GDM1 (cell line): ENCODE measurements around the gene DLX6.

Source experiments
- DNase-seq: peaks from one replicate; lab custom pipeline; 2025; lab: John Stamatoyannopoulos, UW

Gene DLX6

DNA sequence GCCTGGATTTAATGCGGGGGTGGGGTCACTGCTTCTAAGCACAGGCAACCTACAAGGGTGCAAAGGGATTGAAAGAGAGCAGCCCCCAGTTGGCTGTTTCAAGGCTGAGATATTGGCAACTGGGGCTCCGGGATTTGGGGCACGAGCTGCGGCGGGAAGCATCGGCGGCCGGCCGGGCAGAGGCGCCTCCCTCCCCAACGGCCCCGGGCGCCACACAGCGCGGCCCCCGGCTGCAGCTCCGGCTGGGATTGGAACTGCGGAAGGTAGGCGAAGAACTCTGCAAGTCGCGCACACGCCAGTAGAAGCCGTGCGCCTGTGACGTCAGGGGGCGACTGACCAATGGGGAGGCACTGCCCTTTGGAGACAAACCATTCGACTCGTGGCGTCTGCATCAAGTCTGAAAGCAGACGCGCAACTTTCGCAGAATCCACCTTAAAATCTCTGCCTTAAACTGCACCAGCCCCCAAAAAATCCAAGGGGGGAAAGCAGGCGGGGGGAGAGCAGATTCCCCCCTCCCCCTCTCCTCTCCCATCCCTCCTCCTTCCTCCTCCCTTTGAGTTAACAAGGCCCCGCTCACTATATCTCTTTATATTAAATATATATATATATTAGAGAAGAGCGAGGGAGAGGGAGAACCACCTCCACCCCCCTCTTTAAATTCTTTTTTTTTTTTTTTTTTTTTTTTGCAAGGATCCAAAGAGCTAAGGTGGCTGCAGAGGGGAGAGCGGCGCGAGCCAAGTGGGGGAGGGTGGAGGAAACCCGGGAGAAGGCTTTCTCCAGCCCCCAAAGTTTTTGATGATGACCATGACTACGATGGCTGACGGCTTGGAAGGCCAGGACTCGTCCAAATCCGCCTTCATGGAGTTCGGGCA, at the start of gene DLX6:
TSS of gene DLX6 (plus strand) at position 371 of the 872 bp plus-strand sequence. CDS start at position 796, 425 bp downstream.
- DNase-seq = no peak

DNA sequence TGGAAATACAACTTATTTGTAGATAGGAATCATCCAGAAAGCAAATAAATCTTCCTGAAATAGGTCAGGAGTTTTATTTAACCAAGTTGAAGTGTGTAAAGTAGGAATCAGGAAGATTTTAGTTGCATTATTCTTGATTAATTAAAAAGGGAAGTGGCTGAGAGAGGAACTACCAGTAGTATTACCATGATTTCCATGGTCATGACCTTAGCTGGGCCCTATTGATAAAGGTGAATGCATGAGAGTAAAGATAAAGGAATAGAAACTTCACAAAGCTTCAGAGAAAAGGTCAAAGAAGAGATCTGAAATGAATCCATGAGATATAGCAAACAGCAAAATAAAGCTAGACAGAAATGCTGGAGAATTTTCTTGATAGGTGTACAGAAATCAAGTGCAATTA, 46.2 kb upstream of the DLX6 start:
- DNase-seq = no peak

DNA sequence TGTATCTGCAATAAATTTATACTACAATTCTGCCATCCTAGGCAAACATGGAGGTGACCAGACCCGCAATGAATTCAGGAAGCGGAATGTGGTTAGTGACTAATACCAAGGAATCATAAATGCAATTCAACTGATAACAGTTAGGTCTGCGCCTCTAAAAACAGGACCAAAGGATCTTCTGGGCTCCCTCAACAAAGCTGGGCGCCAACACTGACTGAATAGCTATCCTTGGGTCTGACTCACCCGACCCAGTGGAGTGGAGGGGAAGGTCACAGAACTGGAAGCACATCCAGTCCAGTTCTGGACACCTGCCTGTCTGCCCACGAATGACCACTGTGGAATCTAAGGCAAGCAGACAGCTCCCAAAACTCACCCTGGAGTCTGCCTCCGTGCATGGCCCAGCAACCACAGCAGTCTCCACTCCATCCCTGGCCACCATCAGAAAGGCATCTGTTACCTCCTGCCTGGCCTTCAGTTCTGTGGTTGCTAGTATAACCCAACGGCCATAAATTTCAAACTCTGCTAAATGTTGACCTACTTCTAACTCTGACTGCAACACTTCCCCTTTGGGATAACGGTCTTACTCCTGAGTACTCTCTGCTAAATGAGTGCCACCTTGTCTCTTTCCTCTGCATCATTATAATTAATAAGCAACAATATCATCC, 43.0 kb upstream of the DLX6 start:
- no peak for DNase-seq

DNA sequence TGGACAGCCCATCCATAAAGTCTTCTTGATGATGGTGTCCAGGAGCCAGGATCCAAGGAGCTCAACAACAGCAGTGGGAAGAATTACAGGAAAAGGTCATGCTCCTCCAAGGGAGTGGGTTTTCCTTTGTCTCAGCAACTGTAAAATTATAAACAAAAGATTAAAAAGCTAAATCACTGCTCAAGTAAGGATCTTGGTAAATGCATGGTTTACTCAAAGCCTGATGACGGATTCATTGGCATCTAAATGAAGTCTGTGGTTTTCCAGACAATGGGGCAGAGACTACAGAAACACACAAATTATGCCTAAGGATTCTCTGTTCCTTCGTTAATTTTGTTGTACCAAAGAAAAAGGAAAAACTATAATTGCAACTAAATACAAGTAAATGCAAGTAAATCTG, 36.4 kb upstream of the DLX6 start:
- no peak for DNase-seq

DNA sequence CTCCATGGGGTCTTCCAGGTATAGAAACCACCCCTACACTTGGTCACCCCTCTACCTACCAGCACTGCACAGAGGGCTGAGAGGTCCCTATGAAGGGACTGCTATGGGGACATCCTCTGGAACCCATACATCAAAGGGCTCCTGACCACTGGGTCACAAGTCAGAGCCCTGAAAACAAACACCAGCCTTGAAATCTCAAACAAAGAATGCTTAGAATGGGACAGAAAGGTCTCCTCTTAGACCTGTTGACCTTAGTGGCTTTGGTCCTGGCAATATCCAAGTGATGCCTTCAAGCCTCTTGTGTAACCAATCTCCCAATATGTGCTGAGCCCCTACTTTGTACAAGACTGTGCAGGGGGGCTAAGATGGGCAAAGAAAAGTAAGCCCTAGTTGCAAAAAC, 34.6 kb upstream of the DLX6 start:
- no peak for DNase-seq

DNA sequence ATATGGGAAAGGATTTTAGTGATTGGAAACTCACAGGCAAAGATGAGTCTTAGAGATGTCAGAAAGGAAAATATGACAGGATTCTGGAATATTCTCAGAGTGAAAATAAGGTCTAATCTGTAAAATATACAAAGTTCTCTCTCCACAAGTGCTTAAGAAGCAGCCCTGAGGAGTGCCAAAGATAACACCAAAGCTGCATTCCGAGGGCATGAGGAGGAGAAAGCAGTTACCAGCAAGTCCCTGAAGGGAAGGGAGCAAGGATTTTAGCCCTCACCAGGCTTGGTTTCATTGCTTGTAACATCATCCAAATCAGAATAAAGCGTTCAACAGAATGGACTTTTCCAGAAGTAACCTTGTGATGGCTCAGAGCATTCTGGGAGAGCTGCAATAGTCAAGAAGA, 31.4 kb upstream of the DLX6 start:
- DNase-seq = no peak

DNA sequence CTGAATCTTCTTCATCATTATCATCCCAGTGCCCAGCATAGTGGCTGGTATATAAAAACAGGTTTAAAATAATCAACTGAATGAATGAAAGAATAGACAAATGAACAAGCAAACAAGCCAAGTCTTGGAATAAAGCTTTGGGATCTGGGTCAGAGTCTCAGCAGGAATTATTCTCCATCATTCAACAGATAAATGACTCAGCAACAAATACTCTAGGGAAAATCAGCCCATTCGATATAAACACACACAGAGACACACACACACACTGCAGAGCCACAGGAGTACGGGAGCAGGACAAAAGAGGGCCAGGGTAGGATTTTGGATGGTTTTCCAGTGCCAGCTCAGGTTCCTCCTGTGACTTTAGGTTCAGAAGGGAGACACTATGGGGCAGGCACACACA, 29.2 kb upstream of the DLX6 start:
- no peak for DNase-seq

DNA sequence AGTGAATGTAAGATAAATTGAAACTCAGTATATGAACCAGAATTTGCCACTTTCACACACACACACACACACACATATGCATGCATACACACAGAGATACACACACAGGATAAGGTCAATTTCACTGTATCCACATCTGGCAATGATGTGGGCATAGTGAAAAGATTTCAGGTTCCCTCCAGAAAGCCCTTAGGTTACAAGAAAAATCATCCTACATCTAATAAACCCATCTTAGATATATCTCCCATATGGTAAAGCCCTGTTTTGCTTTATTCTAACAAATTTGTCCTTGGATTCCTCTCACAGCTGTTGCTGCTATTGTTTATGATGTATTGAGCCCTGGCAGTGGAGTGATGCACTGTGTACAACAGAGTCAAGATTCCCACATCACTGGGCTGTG, 27.9 kb upstream of the DLX6 start:
- no peak for DNase-seq

DNA sequence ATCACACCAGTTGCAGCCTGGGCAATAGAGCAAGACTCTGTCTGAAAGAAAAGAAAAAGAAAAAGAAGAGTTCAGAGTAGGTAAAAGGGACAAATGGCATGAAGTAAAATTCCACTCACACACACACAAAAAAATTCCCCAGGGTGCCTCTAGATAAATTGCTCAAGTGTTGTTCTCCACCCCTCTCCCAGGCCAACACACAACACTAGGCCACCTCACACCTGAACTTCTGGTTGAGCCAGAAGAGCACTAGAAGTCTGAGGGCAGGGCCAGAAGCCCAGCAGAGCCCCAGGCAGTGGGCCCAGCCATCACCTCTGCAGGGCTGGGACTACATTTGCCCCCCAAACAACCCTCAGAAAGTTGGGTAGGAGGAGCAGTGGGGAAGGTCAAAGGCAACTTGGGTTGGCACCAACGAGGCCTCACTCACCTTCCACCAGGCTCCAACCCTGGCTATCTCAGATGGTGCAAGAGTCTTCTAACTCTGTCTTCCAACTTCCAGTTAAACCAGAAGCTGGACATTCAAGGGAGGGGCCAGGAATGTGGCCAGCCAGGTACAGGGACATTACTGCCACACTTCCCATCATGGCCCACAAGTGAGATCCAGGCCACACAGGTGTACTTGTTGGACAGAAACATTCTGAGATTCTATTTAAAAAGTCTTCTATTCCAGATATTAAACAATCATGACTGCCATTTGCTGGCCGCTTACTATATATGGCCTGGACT, 25.6 kb upstream of the DLX6 start:
- no peak for DNase-seq

DNA sequence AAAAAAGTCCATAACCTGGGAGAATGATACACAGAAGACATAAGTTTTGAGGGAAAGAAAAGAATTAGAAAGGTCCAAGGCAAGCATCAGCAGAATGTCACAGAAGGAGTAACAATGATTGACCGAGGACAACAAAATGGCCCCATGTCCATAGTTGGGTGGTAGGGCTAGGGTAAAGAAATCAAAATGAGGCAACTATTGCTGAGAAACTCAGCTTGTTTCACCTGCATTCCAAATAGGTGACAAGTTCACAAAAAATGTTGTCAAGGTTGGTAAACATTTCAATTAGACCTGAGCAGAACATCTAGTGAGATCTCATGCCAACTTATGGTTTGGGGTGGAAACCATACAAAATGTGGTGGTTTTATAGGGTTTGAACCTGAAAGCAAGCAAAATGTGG, 22.8 kb upstream of the DLX6 start:
- no peak for DNase-seq

DNA sequence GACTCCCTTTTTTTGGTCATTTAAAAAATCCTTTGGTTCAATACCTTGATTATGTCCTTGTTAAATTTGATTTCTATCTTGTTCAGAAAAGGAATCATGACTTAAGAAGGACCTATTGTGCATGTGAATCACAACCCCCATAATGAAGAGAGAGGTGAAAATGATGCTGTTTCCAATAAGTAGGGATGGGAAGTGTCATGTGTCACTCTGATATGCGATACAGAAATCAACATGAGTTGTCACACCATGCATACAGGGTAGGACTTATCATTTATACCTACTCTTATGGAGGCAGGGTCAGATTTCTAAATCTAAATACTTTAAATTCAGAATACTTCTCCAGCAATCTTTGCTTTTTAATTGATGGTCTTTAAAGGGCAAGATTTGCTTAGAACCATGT, 19.4 kb upstream of the DLX6 start:
- no peak for DNase-seq

DNA sequence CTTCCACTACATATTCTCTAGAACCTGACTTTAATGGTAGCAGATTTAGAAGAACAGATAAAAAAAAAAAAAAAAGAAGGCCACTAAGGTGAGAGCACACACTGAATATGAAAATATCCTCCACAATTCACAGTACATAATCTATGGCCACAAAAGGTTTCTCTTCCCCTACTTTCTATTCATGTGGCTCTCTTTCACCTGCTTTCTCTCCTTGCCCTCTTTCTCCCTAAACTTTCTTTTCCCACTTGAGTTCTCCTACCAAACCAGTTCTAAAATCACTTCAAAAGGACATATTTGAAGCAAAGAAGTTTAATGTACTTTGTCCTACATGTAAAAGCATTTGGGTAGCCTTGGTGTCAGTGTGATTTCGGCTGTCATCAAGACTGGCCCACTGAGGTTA, 18.5 kb upstream of the DLX6 start:
- no peak for DNase-seq

DNA sequence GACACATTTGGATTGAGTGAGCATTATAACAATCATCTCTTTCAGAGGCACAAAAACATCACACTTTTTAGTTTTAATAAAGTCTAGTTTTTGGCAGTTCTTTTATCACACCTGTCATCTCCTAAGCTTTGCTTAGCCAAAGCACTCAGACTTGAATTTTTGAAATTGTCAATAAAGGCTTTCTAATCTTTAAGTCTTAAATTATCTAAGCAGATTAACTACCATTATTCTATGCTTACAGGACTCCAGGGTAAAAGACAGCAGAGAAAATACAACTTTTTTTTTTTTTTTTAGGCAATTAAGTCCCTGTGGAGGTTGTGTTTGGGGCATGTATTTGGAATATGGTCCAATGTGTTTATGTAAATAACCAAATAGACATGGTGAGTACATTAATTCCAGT, 17.6 kb upstream of the DLX6 start:
- no peak for DNase-seq

DNA sequence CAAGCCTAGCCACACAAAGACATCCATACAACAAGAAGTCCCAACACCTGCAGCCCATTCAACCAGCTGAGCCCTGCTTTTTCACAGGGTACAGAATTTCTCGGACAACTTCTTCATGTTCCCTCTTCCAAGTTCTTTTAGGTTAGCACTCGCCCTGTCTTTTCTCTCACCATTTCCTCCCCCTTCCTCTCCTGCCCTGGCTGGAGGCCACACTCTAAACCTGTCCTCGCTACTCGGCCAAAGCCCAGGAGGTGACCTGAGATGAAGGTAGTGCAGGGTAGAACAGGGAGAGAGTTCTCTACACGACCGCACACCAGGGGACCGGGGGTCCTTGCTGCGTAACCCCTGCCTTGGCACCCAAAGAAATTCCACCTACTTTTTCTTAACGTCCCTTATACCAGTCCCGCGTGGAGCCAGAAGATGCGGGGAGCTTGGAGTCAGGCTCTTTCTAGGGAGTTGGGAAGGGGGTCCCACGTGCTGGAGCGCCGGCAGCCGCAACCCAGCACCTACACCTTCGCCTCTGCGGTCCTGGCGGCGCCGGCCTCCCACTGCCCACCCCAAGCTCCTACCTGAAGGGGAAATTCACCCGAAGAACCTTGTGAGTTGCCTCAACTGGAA, 16.0 kb upstream of the DLX6 start:
- DNase-seq = no peak

DNA sequence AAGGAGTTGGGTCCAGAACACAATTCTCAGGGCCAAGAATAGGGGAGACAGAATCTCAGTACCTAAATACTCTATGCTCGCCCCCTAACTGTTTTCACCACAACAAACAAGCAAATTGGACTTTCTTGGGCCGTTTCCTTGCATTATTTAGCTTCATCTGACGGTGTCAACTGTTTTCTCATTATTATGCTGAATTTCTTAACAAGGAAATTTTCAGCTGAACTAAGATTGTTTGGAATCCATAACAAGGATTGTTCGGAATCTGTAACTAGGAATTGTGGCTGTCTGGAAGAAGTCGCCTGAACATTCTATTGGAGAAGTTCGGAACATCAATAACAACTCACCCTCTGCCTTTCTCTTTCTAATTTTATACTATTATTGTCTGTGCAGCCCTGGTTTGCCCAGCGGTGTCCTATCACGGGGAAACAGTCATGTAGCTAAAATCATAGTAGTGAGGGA, 15.5 kb upstream of the DLX6 start:
- DNase-seq = no peak

DNA sequence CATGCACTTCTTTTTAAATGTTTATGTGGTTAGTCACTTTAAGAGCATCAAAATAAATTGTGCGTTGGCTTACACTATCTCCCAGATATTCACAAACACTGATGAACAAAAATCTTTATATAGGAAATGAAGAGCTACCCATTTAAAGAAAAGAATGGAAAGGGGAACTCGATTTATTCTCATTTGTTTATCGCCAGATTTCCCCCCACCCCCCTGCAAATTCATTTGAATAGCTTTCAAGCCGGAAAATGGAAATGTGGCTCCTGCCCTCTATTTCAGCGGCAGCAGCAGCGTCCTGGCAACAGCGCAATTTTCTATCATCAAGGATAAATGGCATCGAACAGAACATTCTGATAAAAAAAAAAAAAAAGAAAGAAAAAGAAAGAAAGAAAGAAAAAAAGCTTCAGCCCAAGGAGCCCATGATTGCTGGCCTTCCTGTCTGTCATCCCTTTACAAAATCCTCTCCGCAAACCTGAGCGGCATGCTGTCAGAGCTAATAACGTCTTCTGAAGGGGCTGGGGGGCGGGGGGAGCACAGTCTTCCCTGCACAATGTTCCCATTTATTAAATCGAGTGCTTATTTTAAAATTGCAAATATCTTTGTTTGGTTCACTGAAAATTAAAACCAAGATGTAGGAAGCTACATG, 13.7 kb upstream of the DLX6 start:
- no peak for DNase-seq

DNA sequence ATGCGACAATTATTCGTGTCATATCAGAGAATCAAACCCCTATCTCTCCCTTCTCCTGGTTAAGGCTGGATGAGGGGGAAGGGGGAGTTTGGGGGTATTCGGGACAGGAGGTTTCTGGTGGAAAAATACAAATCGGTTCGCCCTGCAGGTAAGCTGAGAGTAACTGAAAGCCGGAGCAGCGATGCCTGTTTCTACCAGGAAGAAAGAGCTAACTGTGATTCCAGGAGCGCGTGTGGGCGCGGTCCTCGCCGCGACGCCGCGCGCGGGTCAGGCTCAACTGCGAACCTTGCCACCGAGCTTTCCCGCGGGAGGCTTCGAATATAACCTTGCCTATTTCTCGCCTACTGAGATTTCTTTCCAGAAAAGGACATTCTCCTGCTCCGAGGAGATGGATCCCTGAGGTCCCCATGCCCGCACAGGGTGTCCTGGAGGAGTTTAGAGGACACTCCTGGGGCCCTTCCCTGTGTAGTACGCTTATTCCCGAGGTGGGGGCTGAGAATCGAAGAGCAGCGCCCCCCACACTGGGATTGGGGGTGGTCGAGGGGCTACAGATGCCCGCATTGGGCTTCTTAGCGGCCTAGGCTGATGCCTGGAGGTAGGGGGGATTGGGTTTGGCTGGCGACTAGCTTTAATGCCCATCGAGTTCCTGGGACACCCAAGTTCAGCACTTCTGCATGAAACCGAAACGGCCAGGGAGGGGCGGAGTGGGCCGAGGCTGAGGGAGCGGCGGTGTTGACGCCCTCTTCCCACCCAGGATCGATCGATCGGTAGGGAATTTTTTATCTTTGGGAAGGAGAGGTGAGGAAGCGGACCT, 13.0 kb upstream of the DLX6 start:
- no peak for DNase-seq

DNA sequence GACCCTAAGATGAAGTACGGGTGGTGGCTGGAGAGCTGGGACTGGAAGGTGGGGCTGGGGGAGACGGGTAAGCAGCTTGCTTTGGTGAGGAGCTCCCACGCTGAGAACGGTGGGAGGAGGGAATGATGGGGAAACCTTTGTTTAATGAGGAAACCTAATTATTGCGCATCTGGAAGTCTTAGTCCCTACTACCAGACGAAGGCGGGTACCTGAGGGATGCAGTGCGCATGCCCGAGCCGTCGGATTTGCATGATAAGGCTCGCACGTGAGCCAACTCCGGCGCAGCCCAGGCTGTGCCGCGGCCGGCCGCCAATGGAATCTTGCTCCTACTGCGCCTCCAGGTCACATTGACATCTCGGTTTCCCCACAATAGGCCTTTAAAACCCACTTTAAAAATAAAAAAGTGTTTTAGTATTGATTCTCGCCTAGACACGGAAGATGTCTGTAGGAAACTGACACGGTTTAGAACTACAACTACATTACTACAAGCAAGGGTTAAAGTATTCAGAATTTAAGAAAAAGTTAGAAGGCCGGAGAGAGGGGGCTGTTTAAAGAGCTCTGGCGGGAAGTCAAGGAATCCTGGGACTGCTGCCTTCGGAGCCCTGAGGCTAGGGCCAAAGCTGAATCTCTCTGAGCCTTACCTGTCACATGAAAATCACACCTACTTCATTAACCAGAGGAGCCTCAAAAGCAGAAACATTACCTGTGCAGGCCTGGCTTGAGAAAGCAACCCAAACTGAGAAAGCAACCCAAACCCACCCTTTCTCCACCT, 12.1 kb upstream of the DLX6 start:
- no peak for DNase-seq

DNA sequence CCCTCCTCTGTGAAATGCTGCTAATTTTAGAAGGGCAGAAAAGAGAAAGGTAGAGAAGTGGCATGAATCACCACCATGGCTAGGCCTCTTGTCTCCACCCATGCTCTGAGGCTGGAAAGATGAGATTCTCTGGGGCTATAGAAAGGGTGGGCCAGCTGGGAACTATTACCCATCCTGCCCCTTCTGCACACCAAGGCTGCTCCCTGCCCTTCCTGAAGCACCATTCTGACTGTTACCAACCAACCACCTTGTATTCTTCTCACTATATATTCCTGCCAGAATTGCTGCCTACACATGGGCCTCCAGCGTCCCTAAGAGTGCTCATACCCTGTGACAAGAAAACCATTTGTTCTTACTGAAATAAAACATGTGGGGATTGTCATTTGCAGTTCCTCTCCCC, 11.4 kb upstream of the DLX6 start:
- no peak for DNase-seq

DNA sequence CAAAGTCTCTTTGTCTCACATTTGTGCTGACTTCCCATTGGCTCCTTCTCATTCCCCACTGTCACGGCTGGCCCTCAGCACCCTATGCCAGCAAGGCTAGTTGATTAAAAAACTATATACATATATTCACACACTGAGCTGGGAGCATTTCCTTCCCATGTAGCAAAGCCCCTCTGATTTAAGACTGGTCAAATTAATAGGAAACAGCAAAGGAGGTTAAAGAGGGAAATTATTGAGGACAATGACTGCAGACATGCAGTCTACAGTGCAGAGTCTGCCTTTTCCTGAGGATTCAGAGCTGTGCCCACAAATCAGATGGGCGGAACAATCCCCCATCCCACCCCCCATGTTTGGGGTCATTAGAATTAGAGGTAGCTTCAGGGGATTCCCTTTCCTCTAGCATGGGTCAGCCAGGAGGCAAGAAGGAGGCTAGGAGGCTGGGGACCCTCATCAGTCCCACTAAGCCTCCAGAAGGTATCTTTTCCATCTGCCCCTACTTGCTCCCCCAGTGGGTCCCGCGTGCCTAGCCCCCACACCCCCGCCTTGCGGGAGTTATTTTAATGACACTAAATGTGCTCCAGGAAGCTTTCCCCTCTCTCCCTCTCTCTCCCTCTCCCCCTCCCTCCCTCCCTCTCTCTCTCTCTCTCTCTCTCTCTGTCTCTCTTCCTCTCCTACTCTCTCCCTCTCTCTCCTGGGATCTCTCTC, 9.8 kb upstream of the DLX6 start:
- no peak for DNase-seq
